Panc1 (cell line): ENCODE data around the gene CHRD. TPM values are rescaled to one million over a fixed set of nuclear protein-coding genes. Genes with fewer than 3 reads are reported as not detected.

Experiments
- ATAC-seq: fragments of 200-7000 bp; cut with Tn5 transposase; 2 replicates; pipeline ENCODE4 v1.9.1; 2020; ENCODE audit warnings: mild to moderate bottlenecking, moderate library complexity
- BruUV-seq: library from RNA; stranded (reverse); fragments of 400-500 nt; replicated peaks from 2 replicates; lab custom pipeline; 2021; lab: Mats Ljungman, UMichigan
- CTCF ChIA-PET: fragments of 300-600 bp; sonication (Branson Sonifier 250); formaldehyde crosslinking; loops from one replicate; lab custom pipeline; 2022; ENCODE audit warnings: antibody characterized with exemption; lab: Charles Lee
- POLR2A ChIA-PET: fragments of 300-600 bp; sonication (Branson Sonifier 250); formaldehyde crosslinking; loops from one replicate; lab custom pipeline; 2022; ENCODE audit warnings: antibody characterized with exemption; lab: Charles Lee
- DNase-seq: peaks from one replicate; pipeline ENCODE4 v3.0.0-alpha.2; 2010; ENCODE audit warnings: low read depth, low spot score
- H3K27ac ChIP-seq: 2 replicates; pipeline ENCODE4 v1.5.1; 2011; ENCODE audit warnings: mild to moderate bottlenecking, low read length, inconsistent platforms
- H3K27me3 ChIP-seq: fragments of 200-500 bp; sonication (Bioruptor generic); 2 replicates; pipeline ENCODE4 v1.6.0; 2014; ENCODE audit warnings: low read length, inconsistent platforms; ENCODE audit not compliant: control insufficient read depth, insufficient read depth
- H3K36me3 ChIP-seq: fragments of 200-500 bp; sonication (Bioruptor generic); 2 replicates; pipeline ENCODE4 v1.5.1; 2014; ENCODE audit warnings: inconsistent platforms, mild to moderate bottlenecking, low read length, moderate library complexity; ENCODE audit not compliant: control insufficient read depth, insufficient read depth
- H3K4me1 ChIP-seq: 2 replicates; pipeline ENCODE4 v1.5.1; 2011; ENCODE audit warnings: inconsistent platforms, mild to moderate bottlenecking, low read length, moderate library complexity; ENCODE audit not compliant: control insufficient read depth, insufficient read depth
- H3K4me3 ChIP-seq, 2 experiments: 2 replicates each; pipeline ENCODE4 v1.5.1; 2011 to 2012; ENCODE audit warnings: low read depth in 2 of 2, low read length in 2 of 2, mild to moderate bottlenecking in 2 of 2, inconsistent platforms in 1 of 2, moderate library complexity in 1 of 2
- H3K9me3 ChIP-seq: fragments of 200-500 bp; sonication (Bioruptor generic); 2 replicates; pipeline ENCODE4 v1.5.1; 2014; ENCODE audit warnings: low read depth, mild to moderate bottlenecking, inconsistent platforms, low read length, moderate library complexity; ENCODE audit not compliant: control insufficient read depth, insufficient read depth
- CTCF ChIP-seq: fragments of 450-650 bp; IDR thresholded peaks from 2 replicates; pipeline ENCODE4 v1.5.1; 2017; ENCODE audit warnings: mild to moderate bottlenecking
- POLR2AphosphoS5 ChIP-seq: IDR thresholded peaks from 2 replicates; pipeline ENCODE4 v1.6.1; 2012; ENCODE audit warnings: mild to moderate bottlenecking, low read depth, low read length, moderate library complexity
- REST ChIP-seq, 2 experiments: IDR thresholded peaks; 2 replicates each; pipeline ENCODE4 v1.6.1; 2011 to 2012; ENCODE audit warnings: low read depth in 2 of 2, control low read depth in 1 of 2, low read length in 1 of 2, mild to moderate bottlenecking in 1 of 2, moderate library complexity in 1 of 2; ENCODE audit not compliant: insufficient read depth in 1 of 2
- SIN3A ChIP-seq: IDR thresholded peaks from 2 replicates; pipeline ENCODE4 v1.6.1; 2012; ENCODE audit warnings: low read depth, mild to moderate bottlenecking, low read length, moderate library complexity, borderline replicate concordance; ENCODE audit not compliant: insufficient read depth
- TCF7L2 ChIP-seq: IDR thresholded peaks from 2 replicates; pipeline ENCODE4 v1.6.1; 2011; ENCODE audit warnings: mild to moderate bottlenecking, low read depth, low read length, inconsistent platforms
- in situ Hi-C: cut with HindIII; loops from 2 replicates; pipeline ENCODE4 v1.10.0; 2016; ENCODE audit warnings: low sequenced_read_pairs, low pct_unique_long_range_greater_than_20kb
- intact Hi-C: fragments of 100-400 bp; cut with micrococcal nuclease; formaldehyde crosslinking; loops from one replicate; pipeline ENCODE4 v1.10.0; 2022; ENCODE audit not compliant: unreplicated experiment
- total RNA-seq: library from RNA; stranded (reverse); gene quantifications from one replicate; pipeline ENCODE4 v1.2.1, GENCODE V29; 2021; ENCODE audit not compliant: unreplicated experiment

The CHRD gene
- total RNA-seq, 1 experiment from 2014 or later: 1.4 TPM

GRCh38 chr3:184375747-184376461, 4.0 kb upstream of the CHRD start:
- TF ChIP-seq SIN3A (no peak), TCF7L2 (no peak), POLR2AphosphoS5 (no peak), CTCF (no peak), REST (IDR thresholded peaks at IDR 0.05; ENCODE audit: insufficient read depth in 1 of 2, low read depth in 2 of 2, low read length in 1 of 2) (no peak)
- Histone ChIP-seq H3K9me3 (no peaks in the 10 kb centered on the region), H3K27me3 (peaks cover 16% of the 10 kb centered on the region), H3K27ac (no peak overlapping the region), H3K4me3 (no peak overlapping the region), H3K4me1 (peaks cover 12% of the 10 kb centered on the region), H3K36me3 (no peaks in the 10 kb centered on the region)
- POLR2A ChIA-PET: no interaction called here
- ATAC-seq: no peak
- CTCF ChIA-PET: interaction anchor here (0.7 kb wide), 1 partner anchor 155 kb away, joined by 4 read pairs; no protein-coding TSS in a partner anchor
- DNase-seq: no peak
- intact Hi-C loops (loop anchor here (10.0 kb wide), 1 partner anchor 139 kb away; no protein-coding TSS in a partner anchor), in situ Hi-C loops (no loop called here)
- BruUV-seq: no TSS peak

- no TSS peak for BruUV-seq
- Histone ChIP-seq H3K27me3 (peaks cover 16% of the 10 kb centered on the region), H3K4me1 (no peaks in the 10 kb centered on the region), H3K36me3 (no peaks in the 10 kb centered on the region), H3K9me3 (no peaks in the 10 kb centered on the region), H3K4me3 (no peak overlapping the region), H3K27ac (no peak overlapping the region)
- ATAC-seq: no peak
- DNase-seq: no peak
- CTCF ChIA-PET: interaction anchor here (0.7 kb wide), 1 partner anchor 138 kb away, joined by 3 read pairs; no protein-coding TSS in a partner anchor
- POLR2A ChIA-PET: no interaction called here
- in situ Hi-C loops (no loop called here), intact Hi-C loops (loop anchor here (10.0 kb wide), 1 partner anchor 137 kb away; no protein-coding TSS in a partner anchor)
- TF ChIP-seq REST (IDR thresholded peaks at IDR 0.05; ENCODE audit: insufficient read depth in 1 of 2, low read depth in 2 of 2, low read length in 1 of 2) (no peak), POLR2AphosphoS5 (no peak), SIN3A (no peak), TCF7L2 (no peak)
Measured at GRCh38 chr3:184377374-184377773, 2.5 kb upstream of the CHRD start.
